SH-SY5Y (cell line): ENCODE results near the gene TENT5C.

ENCODE experiments used
- GATA2 ChIP-seq: IDR thresholded peaks from 2 replicates; pipeline ENCODE4 v1.6.1; 2011; ENCODE audit warnings: mild to moderate bottlenecking, low read depth, low read length
- GATA3 ChIP-seq: IDR thresholded peaks from 2 replicates; pipeline ENCODE4 v1.6.1; 2011; ENCODE audit warnings: low read depth, mild to moderate bottlenecking, low read length, moderate library complexity

TENT5C gene

DNA sequence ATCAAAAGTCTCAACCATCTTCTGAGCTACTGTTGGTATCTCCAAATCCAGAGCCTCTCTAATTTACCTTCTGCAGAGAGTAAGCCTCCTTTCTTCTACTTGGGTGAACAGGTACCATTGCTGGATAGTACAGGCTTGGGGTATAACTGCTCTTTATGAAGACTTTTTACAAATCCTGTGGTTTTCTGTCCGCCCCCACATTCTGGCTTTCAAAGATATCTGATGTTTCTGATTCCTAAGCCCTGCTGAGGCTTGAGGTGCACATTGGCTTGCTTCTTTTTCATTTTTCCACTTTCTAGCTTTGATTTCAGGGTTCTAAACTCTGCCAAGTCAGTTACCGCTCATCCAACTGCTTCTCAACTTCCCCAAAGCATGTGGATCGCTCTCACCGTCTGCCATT is 37.1 kb downstream of the TENT5C start:
- TF ChIP-seq GATA2 (no peak), GATA3 (no peak)

DNA sequence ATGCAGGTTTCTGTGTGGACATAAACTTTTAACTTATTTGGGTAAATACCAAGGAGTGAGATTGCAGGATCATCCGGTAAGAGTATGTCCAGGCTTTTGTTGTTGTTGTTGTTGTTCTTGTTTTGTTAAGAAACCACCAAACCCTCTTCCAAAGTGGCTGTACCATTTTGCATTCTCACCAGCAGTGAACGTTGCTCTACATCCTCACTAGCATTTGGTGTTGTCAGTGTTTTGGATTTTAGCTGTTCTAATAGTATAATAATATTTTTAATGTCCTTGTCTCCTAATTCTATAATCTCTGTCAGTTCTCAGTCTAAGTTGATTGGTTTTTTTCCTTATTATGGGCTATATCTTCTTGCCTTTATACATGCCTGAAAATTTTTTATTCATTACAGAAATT is 37.8 kb downstream of the TENT5C start:
- no peak for TF ChIP-seq GATA2
- no peak for TF ChIP-seq GATA3

DNA sequence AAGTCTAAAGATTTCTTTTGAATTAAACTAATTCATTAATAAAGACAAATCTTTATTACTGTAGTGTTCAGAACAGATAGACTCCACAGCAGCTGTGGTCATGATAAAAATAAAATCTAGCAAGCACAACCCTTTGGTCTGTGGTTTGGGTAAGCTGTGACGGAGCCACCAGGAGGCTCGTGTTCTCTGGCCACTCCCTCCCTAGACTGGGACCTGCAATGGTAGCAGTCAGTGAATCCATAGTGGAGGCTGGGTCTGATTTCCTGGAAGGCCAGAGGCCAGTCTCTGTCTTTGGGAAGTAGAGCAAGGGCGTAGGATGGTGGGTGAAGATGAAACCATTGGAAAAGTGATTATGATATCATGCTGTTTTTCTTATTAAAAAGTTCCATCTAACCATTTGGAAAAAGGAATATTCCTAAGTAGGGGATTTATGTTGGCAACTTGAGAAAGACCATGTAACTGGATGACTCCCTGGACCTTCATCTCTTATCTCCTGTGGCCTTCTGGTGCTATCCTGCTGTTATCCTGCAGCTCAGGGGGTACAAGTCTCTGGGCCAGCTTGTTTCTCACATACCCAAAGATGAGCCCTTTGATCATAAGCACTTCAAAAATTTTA is 39.0 kb downstream of the TENT5C start:
- TF ChIP-seq GATA2 (no peak), GATA3 (no peak)

DNA sequence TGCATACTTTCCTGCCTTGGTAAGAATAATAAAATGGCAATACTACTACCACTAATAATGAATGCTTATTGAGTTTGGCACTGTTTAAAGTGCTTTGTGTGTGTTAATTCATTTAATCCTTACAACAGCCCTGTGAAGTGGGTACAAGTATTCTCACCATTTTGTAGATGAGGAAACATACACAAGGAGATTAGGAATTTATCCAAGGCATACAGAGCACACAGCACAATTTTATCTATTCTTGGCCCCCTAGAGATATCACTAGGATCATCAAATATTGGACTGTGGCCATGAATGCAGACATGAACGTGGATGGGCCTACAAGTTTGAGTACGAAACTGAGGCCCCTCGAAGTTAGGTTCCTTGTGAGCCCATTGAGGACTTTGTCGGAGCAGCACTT is 39.5 kb downstream of the TENT5C start:
- no peak for TF ChIP-seq GATA2
- no peak for TF ChIP-seq GATA3

DNA sequence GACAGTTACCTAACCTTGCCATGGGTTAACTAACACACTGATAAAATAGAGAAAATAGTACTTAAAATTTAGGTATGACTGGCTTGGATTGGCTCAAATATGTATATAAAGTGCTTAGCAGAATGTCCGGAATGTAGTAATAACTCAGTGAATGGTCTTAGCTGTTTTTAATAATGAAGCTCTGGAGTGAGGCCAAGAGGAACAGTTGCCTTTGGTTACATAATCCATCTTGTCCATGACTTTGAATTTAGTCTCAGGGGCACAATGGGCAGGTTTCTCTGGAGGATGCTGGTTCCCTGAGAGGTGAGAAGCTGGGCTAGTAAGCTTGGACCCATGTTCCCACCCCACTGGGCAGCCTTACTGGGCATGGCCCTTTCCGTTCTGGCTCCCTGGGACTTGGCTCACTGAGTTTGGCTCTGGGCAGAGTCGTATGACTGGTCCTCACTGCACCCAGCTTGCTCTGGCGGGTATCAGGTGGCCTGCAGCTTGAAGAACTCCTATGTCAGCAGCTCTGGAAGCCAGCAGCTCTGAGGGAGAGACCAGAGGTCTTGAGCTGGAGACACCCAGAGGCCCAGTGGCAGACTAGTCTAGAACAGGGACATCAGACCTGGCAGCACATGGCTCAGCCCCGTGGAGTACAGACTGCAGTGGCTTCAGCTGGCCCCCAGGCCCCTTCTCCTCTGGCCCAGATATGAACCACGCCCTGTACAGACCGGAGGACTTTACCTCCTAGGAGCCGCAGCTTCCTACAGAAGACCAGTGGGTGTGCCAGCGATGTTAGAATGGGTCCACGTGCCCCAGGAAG is 40.4 kb downstream of the TENT5C start:
- no peak for TF ChIP-seq GATA2
- no peak for TF ChIP-seq GATA3

DNA sequence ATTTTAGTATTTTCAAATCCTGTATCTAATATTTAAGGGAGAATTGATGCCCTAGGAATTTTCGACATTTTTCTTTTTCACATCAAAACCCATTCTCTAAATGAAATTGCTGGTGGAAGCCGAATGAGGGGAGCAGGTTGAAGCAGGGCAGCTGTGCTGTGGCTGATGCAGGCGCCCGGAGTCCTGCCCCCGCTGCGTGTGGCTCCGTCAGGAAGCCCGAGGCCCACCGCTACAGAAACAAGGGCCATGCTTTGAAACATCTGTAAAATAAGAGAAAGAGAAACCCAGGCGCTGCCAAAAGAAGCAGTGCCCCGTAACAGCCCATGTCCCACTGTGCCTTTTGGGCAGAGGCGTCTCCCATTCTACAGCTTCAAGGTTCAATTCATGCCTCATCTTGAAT is 41.1 kb downstream of the TENT5C start:
- TF ChIP-seq GATA3 (no peak), GATA2 (no peak)

DNA sequence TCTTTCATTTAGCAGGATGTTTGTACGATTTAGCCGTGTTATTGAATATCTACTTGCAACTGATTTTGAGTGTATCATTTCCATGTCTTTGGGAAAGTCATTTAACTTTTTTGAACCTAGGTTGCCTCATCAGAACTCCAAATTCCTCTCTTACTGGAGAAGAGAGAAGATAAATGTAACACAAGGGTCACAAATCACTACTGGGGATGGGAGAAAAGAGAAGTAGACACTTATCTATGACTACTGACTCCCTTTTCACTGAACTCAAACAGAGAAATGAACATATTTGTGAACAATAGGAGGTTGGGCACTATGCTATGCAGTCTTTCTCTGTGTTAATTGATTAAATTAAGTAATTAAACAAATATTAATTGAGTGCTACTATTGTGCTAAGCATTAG is 42.2 kb downstream of the TENT5C start:
- TF ChIP-seq GATA3 = no peak
- no peak for TF ChIP-seq GATA2

DNA sequence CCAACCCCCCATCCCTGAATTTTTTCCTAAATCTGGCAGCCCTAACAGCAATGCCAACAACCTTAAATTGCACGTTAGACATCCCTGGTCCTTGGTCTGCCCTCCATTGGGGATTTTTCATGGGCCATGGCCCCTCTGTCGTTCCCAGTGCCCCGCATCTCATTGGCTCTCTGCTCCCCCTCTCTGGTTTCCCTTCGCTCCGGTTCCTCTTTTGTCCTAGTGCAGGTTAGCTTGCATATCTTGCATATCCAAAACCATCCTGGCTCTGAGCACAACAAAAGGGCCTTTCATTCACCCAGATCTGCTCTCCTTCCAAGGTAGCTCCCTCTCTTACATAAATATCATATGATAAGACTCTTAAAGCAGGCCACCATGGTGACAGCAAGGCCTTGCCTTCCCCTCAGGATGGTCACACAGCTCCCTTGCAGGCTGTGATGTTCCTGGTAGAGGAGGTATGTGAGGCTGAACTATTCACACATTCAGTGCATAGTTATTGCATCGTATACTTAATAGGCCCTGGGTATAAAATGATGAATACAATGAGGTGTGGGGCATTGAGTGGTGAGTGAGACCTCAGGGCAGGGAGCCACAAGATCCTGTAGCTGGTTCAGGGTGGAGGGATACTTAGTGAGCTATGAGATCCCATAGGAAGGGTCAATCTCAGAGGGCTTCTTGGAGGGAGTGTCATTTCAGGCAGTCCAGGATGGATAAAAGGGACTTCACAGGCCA is 45.2 kb downstream of the TENT5C start:
- no peak for TF ChIP-seq GATA3
- TF ChIP-seq GATA2 = no peak

DNA sequence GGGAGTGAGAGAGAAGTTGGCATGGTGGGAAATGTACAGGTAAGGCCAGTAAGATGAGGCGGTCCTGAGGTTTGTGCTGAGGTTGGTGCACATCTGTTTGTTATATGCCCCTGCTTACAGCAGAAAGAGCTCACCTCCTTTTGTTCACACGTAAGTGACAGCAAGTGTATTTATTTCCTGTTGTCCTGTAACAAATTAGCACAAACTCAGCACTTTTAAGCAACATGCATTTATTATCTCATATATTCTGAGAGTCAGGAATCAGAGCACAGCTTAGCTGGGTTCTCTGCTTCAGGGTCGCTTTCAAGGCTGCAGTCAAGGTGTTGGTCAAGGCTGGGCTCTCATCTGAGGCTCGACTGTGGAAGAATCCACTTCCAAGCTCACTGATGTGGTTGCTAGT is 45.8 kb downstream of the TENT5C start:
- no peak for TF ChIP-seq GATA3
- TF ChIP-seq GATA2 = no peak

DNA sequence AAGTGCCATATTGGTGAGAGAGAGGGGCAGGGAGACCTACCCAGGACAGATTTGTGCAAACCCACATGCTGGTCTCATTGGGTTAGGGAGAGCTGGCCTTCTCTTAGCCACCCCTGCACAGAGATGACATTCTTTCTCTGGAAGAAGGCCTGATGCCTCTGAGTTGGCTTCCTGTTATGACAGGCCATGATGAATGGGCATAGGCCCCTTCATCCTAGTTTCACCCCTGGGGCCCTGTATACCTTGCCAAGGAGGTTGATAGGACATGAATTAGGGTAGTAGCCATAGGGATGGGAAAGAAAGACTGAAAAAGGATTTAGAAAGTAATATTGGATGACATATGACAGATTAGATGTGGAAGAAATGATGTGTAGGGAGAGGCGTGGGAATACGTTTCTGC is 46.6 kb downstream of the TENT5C start:
- TF ChIP-seq GATA2 = no peak
- TF ChIP-seq GATA3 = no peak

DNA sequence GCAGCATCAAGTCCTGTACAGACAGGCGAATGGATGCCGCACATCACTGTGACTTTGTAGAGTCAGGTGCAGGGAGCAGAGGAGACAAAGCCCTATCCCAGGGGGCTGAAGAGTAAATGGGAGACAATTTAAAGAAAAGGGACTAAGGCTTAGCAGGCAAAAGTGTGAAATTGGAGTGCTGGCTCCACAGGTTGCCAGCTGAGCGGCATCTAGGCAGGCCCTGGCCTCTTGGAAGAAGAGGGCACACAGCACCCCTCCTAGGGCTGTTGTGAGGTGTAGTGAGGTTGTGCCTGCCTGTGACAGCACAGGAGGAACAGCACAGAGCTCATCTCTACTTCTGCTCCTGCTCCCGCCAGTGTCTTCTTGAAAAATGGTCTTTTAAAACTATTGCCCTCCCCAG is 47.3 kb downstream of the TENT5C start:
- no peak for TF ChIP-seq GATA3
- TF ChIP-seq GATA2 = no peak

DNA sequence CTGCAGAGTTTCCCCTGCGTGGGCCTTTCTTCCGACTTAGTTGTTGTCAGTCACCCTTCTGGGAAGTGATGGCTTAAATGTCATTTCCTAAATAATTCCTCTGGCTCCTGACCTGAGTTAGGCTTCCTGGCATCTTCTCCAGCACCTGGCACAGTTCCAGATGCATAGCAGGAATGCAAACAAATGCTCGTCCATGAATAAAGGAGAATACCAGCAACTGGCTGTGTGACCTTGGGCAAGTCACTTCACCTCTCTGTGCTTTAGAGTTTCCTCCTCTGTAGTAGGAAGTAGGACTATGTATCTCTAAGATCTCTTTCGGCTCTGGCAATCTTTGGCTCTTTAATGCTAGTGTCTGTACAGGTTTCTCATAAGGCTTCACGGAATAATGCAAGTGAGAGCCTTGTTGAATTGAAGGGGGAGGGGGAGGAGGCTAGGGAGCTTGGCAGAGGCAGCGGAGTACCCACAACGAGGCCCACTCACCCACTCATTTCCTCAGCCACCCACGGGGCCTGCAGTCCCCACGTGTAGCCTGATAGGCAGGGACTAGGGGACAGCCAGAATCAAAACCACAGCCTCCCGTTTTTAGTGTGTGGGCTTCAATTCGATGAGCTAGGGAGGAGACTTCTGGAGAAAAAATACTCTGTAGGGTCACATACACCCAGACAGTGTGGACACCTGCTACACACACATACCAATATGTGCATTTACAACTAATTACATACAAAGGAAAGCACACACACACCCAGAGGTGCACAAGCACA is 48.1 kb downstream of the TENT5C start:
- TF ChIP-seq GATA3 (no peak), GATA2 (no peak)

DNA sequence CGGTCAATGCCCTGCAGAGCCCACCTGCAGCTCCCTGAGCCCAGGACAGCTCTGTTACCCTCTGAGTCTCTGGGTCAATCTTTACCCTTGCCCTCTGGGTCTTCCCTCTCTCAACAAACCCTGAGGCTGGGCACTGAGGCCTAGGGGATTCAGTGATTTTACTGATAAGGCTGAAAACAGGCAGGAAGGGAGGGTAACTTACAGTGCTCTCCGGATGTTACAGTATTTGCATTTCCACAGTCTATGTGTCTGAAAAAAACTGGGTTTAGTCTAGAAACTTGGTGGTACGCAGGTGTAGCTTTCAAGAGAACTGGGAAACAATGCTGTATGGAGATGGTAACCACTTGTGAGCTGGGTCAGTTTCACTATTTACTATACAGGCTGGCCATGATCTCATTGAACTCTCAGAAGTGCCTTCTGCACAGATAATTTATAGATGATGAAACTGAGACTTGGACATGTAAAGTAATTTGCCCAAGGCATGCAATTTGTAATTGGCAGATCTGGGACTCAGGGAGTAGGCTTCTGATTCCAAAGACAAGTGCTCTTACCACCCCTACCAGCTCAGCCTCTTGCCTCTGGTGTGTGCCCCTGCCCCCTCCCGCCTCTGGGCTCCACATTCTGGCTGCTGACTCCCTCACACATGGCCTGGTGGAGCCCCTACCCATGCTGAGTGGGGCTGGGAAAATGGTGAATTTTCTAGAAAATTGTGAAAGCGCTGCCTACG is 48.8 kb downstream of the TENT5C start:
- peak; percentile 32; the same call in 1 of the 2 replicates for TF ChIP-seq GATA2
- TF ChIP-seq GATA3 = no peak
